AG09309 (cell line): ENCODE results near the gene PRKAR1A.
A peak's percentile ranks its signal among the peaks of the same experiment; 100 is the strongest.
"Not testable (repeated sequence)": the region's sequence is repeated elsewhere in the genome, so short reads cannot be mapped to it uniquely, and the experiment has no call there.

Experiments used
- DNase-seq: peaks from one replicate; pipeline ENCODE4 v3.0.0-alpha.2; 2010; ENCODE audit warnings: low read depth
- H3K4me3 ChIP-seq: 2 replicates; pipeline ENCODE4 v1.5.1; 2011; ENCODE audit warnings: mild to moderate bottlenecking, low read depth, low read length, moderate library complexity; ENCODE audit not compliant: control insufficient read depth
- TF ChIP-seq, protein P1 (sequence below): IDR thresholded peaks from 2 replicates; pipeline ENCODE4 v1.5.1; 2011; ENCODE audit warnings: mild to moderate bottlenecking, low read depth, low read length, inconsistent platforms; ENCODE audit not compliant: insufficient read depth, control insufficient read depth; ENCODE audit errors: missing control alignments

The PRKAR1A gene

DNA sequence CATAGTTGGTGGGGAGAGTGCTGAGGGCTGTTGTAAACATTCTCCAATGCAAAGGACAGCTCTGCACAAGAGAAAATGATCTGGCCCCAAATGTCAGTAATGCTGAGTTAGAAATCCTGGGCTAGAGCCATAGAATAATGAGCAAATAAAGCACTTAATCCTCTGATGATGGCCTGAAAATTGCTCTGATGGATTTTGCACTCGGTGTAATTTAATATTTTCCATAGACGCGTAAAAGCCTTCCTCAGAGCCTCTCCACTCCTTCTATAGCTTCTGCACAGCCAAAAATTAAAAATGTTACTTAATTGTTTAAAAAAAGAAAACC is 65.2 kb downstream of the PRKAR1A start:
- TF ChIP-seq, protein P1, sequence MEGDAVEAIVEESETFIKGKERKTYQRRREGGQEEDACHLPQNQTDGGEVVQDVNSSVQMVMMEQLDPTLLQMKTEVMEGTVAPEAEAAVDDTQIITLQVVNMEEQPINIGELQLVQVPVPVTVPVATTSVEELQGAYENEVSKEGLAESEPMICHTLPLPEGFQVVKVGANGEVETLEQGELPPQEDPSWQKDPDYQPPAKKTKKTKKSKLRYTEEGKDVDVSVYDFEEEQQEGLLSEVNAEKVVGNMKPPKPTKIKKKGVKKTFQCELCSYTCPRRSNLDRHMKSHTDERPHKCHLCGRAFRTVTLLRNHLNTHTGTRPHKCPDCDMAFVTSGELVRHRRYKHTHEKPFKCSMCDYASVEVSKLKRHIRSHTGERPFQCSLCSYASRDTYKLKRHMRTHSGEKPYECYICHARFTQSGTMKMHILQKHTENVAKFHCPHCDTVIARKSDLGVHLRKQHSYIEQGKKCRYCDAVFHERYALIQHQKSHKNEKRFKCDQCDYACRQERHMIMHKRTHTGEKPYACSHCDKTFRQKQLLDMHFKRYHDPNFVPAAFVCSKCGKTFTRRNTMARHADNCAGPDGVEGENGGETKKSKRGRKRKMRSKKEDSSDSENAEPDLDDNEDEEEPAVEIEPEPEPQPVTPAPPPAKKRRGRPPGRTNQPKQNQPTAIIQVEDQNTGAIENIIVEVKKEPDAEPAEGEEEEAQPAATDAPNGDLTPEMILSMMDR, result no peak
- DNase-seq, result no peak

DNA sequence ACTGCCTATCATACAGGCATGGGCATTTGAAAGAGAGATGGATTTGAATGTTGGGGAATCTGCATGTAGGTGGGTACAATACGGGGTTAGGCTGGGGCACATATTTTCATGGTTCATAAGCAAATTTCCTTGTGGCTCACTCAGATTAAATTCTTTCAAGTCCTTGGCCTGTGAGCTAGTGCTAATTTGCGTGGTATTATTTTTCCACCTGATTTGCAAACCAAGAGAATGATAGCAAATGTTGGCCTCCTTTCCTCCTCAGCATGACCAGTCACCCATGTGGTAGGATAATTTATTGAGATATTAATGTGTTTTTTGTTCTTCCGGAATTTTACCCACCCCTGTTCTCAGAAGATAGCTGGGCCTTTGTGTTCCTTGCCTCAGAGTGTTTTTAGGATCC is 66.0 kb downstream of the PRKAR1A start:
- no peak for DNase-seq
- TF ChIP-seq, protein P1, result no peak
- H3K4me3 ChIP-seq, result no peak overlapping the region

More for the DNA sequence above, 65.2 kb downstream of the PRKAR1A start:
- H3K4me3 ChIP-seq, result no peak overlapping the region

DNA sequence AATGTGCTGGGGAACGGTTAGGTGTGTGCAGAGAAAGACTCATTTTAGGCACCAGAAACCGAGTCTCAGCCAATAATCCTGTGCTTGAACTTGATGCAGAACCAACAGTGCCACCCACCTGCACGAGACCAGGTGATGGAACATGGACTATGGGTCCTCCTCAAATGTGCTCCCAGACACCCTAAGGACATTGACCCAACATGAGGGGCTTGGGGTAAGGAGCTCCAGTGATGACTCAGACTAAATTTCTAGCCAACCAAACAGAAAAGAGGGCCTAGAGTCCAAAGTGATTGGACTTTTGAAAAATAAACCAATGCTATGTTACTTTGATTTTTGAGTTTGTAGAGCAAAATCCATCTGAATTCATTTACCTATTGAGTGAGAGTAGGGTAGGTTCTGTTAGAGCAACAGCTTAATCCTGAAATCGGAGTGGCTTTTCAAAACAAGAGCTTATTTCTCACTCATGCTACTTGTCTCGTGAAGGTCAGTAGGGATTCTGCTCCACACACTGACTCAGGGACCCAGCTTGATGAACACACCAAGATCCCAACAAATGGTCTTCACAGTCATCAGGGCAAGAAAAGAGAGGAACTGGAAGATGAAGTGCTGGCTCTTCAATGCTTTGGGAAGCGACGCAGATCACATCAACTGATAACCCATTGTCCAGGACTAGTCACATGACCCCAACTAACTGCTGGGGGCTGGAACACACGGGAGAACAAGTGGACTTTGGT is 67.1 kb downstream of the PRKAR1A start:
- no peak overlapping the region for H3K4me3 ChIP-seq

DNA sequence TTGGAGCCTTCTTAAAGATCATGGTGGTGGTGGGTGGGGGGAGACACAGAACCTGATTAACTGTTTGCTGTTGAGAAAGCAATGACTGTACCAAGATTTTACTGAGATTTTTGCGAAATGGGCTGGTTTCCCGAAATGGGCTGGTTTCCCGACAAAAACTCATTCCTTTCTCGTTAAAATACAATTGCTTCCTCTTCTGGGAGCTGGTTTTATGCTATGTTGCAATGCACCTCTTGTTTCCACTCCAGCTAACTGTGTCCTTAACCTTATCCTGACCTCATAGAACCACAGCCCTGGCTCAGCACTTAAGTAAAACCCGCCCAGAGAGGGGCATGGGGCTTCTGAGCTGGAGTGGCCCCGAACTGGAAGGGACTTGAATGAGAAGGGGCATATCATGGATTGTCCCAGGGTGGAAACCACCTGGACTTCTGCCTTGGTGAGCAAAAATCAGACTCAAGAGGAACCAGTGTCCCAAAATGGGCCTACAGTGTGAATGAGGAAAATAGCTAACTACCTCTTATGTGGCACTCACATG is 68.1 kb downstream of the PRKAR1A start:
- H3K4me3 ChIP-seq, result no peak overlapping the region
- TF ChIP-seq, protein P1, result no peak
- DNase-seq, result peak; percentile 90

More for the DNA sequence above, 67.1 kb downstream of the PRKAR1A start:
- DNase-seq, result no peak
- TF ChIP-seq, protein P1, result no peak

DNA sequence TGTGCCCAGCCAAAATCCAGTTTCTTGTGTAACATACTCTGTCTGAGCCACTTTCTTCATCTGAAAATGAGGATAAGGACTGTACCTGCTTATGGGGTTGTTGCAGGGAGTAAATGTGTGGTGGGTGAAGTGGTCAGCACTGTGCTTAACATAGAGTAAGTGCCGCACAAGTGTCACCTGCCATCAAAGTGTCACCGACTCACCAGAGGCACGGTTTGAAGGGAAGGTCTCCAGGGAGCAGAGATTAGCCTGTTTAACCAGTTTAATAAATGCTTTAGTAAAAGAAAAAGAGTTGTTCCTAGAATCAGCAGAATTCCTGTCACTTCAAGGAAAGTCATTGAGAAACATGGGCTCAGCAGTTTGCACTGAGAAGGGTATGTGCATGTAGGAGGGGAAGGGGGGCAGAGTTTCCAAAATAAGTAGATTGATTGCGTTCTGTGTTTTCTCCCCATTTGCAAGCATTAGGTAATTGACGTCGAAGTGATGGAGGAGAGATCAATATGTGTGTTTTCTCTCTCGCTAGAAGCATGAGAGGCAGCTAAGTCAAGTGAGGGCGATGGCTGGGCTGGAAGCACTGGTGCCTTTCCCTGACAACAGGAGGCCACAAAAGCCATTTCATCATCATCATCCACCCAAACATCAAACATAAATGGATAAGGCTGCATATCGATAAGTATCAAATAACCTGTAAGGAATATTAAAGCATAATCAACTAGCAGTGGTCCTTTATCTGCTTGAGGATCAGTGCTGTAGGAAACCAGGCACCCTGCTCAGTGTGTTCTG is 69.8 kb downstream of the PRKAR1A start:
- no peak for DNase-seq
- TF ChIP-seq, protein P1, result no peak
- H3K4me3 ChIP-seq, result no peak overlapping the region

DNA sequence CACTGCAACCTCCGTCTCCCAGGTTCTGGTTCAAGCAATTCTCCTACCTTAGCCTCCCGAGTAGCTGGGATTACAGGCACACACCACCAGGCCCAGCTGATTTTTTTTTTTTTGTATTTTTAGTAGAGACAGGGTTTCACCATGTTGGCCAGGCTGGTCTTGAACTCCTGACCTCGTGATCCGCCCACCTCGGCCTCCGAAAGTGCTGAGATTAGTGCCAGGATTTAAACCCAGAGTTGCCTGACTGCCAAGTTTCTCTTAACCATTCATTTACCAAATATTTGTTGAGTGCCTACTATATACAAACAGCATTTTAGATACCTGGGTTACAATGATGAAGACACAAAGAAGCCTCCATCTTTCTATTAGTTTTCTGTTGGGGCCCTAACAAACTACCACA is 70.6 kb downstream of the PRKAR1A start:
- DNase-seq, H3K4me3 ChIP-seq: not testable (repeated sequence)
